GM12878 (cell line): Measurements from ENCODE around the gene SSR1. TPM values are rescaled to one million over a fixed set of nuclear protein-coding genes. Genes with fewer than 3 reads are reported as not detected.
A peak's percentile ranks its signal among the peaks of the same experiment; 100 is the strongest.

Experiments used
- CREB1 ChIP-seq: IDR thresholded peaks from 2 replicates; pipeline ENCODE4 v1.6.1; 2012; ENCODE audit warnings: low read depth, mild to moderate bottlenecking, inconsistent platforms
- HCFC1 ChIP-seq: fragments of 150-350 bp; IDR thresholded peaks from 2 replicates; pipeline ENCODE4 v1.6.1; 2014; ENCODE audit warnings: low read length
- IRF4 ChIP-seq: IDR thresholded peaks from 2 replicates; pipeline ENCODE4 v1.6.1; 2011; ENCODE audit warnings: low read depth, low read length
- TCF12 ChIP-seq: IDR thresholded peaks from 2 replicates; pipeline ENCODE4 v1.6.1; 2011; ENCODE audit warnings: low read depth, mild to moderate bottlenecking, low read length
- polyA plus RNA-seq, 11 experiments: library from polyadenylated mRNA; depleted of rRNA in 4 of 11; unstranded in 6 of 11; stranded (reverse) in 5 of 11; fragments of >200 nt; fragmentation: Nextera tagmentation in 4 of 11; fragmentation: Illumina TruSeq in 1 of 11; extraction: Ambion mirVana in 4 of 11; extraction: Trizol in 1 of 11; gene quantifications; 1 replicate in 1 of 11; 2 replicates in 10 of 11; pipeline versions ENCODE4 v1.2.1 to v1.2.3, GENCODE V29; 2011 to 2016; ENCODE audit warnings: inconsistent platforms in 2 of 11, missing spikeins in 2 of 11, low read depth in 1 of 11
- total RNA-seq, 4 experiments: library from RNA; depleted of rRNA in 3 of 4; stranded (reverse); fragments of >200 nt in 3 of 4; fragmentation: Illumina TruSeq in 1 of 4; extraction: Trizol in 1 of 4; gene quantifications; 2 replicates each; pipeline versions ENCODE4 v1.2.1 to v1.2.3, GENCODE V29; 2013 to 2021
- TF ChIP-seq, protein P1 (sequence below): fragments of 450-650 bp; IDR thresholded peaks from 2 replicates; pipeline ENCODE4 v1.6.1; 2018; ENCODE audit warnings: mild to moderate bottlenecking, low read depth, moderate library complexity; ENCODE audit not compliant: partially characterized antibody
- TF ChIP-seq, protein P2 (sequence below): IDR thresholded peaks from 2 replicates; pipeline ENCODE4 v1.6.1; 2012; ENCODE audit warnings: improper control_type of control experiment, low read depth, low read length; ENCODE audit not compliant: insufficient replicate concordance
- TF ChIP-seq, protein P3 (sequence below): IDR thresholded peaks from 2 replicates; pipeline ENCODE4 v1.6.1; 2012; ENCODE audit warnings: low read depth, low read length, improper control_type of control experiment
- TF ChIP-seq, protein P4 (sequence below): fragments of 450-650 bp; IDR thresholded peaks from 2 replicates; pipeline ENCODE4 v1.6.1; 2017; ENCODE audit warnings: mild to moderate bottlenecking, moderate library complexity
- TF ChIP-seq, protein P5 (sequence below), 3 experiments: IDR thresholded peaks in 2 of 3; conservative IDR thresholded peaks in 1 of 3; 2 replicates each; pipeline ENCODE4 v1.5.1; 2011; ENCODE audit warnings: low read depth in 3 of 3, low read length in 3 of 3, mild to moderate bottlenecking in 3 of 3, control low read depth in 2 of 3, moderate library complexity in 2 of 3, inconsistent platforms in 1 of 3, mixed read lengths in 1 of 3; ENCODE audit not compliant: control insufficient read depth in 2 of 3, insufficient read depth in 1 of 3; ENCODE audit errors: extremely low read depth in 1 of 3

Gene SSR1
- total and polyA plus RNA-seq, 10 of the 15 experiments (the other 5 are each of a cell fraction or from before 2014, with no cell fraction given) = 42.0 to 209 (median 128) TPM

DNA sequence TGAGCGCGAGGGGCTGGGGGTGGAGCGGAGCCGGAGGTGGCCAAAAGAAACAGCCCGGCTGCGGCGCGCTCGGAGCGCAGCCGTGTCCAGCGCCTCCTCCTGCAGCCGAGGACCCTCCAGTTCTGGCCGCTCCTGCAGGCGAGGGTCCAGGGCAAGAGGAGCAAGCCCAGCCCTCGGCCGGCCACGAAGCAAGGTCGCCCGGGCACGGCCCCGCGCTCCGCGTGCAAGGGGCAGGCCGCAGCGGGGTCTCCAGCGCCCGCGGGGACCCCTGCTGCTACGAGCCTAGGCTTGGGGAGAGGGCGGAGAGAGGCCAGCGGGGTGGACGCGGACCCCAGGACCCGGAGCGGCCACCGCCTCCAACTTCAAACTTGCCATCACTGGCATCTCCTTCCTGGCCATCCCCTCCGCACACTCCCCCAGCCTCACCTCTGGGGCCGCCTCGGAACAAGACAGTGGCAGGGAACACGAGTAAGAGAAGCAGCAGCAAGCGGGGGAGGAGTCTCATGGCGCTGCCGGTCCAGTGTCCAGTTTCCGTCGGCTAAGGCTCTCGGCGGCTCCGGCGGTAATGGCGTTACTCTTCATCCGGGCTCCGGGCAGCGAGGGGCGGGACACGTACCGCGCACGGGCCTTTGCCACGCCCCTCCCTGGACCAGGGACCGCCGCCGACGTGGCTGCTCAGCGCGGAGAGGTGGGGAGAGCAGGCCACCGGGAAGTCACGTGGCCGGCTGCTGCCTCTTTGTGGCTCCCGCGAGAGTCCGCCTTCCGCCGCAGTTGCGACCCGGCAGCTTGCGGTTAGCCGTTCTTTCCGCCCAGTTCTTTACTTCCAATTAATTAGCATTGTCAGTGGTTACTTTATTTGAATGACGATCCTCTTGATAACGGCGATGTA, at the start of gene SSR1 (continued):
- no peak for TF ChIP-seq IRF4
- TF ChIP-seq, protein P1, sequence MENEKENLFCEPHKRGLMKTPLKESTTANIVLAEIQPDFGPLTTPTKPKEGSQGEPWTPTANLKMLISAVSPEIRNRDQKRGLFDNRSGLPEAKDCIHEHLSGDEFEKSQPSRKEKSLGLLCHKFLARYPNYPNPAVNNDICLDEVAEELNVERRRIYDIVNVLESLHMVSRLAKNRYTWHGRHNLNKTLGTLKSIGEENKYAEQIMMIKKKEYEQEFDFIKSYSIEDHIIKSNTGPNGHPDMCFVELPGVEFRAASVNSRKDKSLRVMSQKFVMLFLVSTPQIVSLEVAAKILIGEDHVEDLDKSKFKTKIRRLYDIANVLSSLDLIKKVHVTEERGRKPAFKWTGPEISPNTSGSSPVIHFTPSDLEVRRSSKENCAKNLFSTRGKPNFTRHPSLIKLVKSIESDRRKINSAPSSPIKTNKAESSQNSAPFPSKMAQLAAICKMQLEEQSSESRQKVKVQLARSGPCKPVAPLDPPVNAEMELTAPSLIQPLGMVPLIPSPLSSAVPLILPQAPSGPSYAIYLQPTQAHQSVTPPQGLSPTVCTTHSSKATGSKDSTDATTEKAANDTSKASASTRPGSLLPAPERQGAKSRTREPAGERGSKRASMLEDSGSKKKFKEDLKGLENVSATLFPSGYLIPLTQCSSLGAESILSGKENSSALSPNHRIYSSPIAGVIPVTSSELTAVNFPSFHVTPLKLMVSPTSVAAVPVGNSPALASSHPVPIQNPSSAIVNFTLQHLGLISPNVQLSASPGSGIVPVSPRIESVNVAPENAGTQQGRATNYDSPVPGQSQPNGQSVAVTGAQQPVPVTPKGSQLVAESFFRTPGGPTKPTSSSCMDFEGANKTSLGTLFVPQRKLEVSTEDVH = no peak
- TF ChIP-seq, protein P2, sequence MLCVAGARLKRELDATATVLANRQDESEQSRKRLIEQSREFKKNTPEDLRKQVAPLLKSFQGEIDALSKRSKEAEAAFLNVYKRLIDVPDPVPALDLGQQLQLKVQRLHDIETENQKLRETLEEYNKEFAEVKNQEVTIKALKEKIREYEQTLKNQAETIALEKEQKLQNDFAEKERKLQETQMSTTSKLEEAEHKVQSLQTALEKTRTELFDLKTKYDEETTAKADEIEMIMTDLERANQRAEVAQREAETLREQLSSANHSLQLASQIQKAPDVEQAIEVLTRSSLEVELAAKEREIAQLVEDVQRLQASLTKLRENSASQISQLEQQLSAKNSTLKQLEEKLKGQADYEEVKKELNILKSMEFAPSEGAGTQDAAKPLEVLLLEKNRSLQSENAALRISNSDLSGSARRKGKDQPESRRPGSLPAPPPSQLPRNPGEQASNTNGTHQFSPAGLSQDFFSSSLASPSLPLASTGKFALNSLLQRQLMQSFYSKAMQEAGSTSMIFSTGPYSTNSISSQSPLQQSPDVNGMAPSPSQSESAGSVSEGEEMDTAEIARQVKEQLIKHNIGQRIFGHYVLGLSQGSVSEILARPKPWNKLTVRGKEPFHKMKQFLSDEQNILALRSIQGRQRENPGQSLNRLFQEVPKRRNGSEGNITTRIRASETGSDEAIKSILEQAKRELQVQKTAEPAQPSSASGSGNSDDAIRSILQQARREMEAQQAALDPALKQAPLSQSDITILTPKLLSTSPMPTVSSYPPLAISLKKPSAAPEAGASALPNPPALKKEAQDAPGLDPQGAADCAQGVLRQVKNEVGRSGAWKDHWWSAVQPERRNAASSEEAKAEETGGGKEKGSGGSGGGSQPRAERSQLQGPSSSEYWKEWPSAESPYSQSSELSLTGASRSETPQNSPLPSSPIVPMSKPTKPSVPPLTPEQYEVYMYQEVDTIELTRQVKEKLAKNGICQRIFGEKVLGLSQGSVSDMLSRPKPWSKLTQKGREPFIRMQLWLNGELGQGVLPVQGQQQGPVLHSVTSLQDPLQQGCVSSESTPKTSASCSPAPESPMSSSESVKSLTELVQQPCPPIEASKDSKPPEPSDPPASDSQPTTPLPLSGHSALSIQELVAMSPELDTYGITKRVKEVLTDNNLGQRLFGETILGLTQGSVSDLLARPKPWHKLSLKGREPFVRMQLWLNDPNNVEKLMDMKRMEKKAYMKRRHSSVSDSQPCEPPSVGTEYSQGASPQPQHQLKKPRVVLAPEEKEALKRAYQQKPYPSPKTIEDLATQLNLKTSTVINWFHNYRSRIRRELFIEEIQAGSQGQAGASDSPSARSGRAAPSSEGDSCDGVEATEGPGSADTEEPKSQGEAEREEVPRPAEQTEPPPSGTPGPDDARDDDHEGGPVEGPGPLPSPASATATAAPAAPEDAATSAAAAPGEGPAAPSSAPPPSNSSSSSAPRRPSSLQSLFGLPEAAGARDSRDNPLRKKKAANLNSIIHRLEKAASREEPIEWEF = no peak
- TF ChIP-seq HCFC1 = no peak; the same call in 1 of the 2 replicates
- TF ChIP-seq, protein P3, sequence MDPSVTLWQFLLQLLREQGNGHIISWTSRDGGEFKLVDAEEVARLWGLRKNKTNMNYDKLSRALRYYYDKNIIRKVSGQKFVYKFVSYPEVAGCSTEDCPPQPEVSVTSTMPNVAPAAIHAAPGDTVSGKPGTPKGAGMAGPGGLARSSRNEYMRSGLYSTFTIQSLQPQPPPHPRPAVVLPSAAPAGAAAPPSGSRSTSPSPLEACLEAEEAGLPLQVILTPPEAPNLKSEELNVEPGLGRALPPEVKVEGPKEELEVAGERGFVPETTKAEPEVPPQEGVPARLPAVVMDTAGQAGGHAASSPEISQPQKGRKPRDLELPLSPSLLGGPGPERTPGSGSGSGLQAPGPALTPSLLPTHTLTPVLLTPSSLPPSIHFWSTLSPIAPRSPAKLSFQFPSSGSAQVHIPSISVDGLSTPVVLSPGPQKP = 0 out of 2 replicates have a peak, but pooled peaks have one; percentile 25
- TF ChIP-seq, protein P4, sequence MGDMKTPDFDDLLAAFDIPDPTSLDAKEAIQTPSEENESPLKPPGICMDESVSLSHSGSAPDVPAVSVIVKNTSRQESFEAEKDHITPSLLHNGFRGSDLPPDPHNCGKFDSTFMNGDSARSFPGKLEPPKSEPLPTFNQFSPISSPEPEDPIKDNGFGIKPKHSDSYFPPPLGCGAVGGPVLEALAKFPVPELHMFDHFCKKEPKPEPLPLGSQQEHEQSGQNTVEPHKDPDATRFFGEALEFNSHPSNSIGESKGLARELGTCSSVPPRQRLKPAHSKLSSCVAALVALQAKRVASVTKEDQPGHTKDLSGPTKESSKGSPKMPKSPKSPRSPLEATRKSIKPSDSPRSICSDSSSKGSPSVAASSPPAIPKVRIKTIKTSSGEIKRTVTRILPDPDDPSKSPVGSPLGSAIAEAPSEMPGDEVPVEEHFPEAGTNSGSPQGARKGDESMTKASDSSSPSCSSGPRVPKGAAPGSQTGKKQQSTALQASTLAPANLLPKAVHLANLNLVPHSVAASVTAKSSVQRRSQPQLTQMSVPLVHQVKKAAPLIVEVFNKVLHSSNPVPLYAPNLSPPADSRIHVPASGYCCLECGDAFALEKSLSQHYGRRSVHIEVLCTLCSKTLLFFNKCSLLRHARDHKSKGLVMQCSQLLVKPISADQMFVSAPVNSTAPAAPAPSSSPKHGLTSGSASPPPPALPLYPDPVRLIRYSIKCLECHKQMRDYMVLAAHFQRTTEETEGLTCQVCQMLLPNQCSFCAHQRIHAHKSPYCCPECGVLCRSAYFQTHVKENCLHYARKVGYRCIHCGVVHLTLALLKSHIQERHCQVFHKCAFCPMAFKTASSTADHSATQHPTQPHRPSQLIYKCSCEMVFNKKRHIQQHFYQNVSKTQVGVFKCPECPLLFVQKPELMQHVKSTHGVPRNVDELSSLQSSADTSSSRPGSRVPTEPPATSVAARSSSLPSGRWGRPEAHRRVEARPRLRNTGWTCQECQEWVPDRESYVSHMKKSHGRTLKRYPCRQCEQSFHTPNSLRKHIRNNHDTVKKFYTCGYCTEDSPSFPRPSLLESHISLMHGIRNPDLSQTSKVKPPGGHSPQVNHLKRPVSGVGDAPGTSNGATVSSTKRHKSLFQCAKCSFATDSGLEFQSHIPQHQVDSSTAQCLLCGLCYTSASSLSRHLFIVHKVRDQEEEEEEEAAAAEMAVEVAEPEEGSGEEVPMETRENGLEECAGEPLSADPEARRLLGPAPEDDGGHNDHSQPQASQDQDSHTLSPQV = no peak
- TF ChIP-seq CREB1 = peak; percentile 60
- TF ChIP-seq, protein P5, sequence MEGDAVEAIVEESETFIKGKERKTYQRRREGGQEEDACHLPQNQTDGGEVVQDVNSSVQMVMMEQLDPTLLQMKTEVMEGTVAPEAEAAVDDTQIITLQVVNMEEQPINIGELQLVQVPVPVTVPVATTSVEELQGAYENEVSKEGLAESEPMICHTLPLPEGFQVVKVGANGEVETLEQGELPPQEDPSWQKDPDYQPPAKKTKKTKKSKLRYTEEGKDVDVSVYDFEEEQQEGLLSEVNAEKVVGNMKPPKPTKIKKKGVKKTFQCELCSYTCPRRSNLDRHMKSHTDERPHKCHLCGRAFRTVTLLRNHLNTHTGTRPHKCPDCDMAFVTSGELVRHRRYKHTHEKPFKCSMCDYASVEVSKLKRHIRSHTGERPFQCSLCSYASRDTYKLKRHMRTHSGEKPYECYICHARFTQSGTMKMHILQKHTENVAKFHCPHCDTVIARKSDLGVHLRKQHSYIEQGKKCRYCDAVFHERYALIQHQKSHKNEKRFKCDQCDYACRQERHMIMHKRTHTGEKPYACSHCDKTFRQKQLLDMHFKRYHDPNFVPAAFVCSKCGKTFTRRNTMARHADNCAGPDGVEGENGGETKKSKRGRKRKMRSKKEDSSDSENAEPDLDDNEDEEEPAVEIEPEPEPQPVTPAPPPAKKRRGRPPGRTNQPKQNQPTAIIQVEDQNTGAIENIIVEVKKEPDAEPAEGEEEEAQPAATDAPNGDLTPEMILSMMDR (IDR thresholded peaks at IDR 0.05 in 2 of 3, conservative IDR thresholded peaks at IDR 0.05 in 1 of 3; ENCODE audit: control insufficient read depth in 2 of 3, extremely low read depth in 1 of 3, insufficient read depth in 1 of 3, low read depth in 3 of 3, low read length in 3 of 3) = no peak
- TF ChIP-seq TCF12 = peak; percentile 41; the same call in 1 of the 2 replicates
